GM13977 (cell line): ENCODE measurements around the gene MAGEA3.
"Not testable (repeated sequence)": the region's sequence is repeated elsewhere in the genome, so short reads cannot be mapped to it uniquely, and the experiment has no call there.

ENCODE experiments used
- DNase-seq: peaks from one replicate; pipeline ENCODE4 v3.0.0; 2012; ENCODE audit warnings: low spot score
- CTCF ChIP-seq: IDR thresholded peaks from 2 replicates; pipeline ENCODE4 v1.5.1; 2012; ENCODE audit warnings: mild to moderate bottlenecking, control low read depth; ENCODE audit not compliant: insufficient read depth; ENCODE audit errors: extremely low read depth, missing control alignments
- in situ Hi-C: fragments of 300-500 bp; cut with MboI; formaldehyde crosslinking; loops from one replicate; pipeline ENCODE4 v1.12.0; 2022; ENCODE audit warnings: low sequenced_read_pairs, low pct_unique_long_range_greater_than_20kb, mixed read lengths, inconsistent platforms; ENCODE audit not compliant: unreplicated experiment

The MAGEA3 gene, protein sequence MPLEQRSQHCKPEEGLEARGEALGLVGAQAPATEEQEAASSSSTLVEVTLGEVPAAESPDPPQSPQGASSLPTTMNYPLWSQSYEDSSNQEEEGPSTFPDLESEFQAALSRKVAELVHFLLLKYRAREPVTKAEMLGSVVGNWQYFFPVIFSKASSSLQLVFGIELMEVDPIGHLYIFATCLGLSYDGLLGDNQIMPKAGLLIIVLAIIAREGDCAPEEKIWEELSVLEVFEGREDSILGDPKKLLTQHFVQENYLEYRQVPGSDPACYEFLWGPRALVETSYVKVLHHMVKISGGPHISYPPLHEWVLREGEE

GRCh38 chrX:152697952-152698931 lies at the start of gene MAGEA3:
TSS of gene MAGEA3 (plus strand) at chrX:152698794. CDS start at chrX:152700833, 2,039 bp downstream.
- DNase-seq, in situ Hi-C loops: not testable (repeated sequence)

- DNase-seq, result no peak
- in situ Hi-C loops, result loop anchor here (25.0 kb wide), 1 partner anchor 160 kb away; no protein-coding TSS in a partner anchor
- TF ChIP-seq CTCF, result no peak
Observed at GRCh38 chrX:152652060-152652459, 46.5 kb upstream of the MAGEA3 start.

- no peak for DNase-seq
- in situ Hi-C loops, result loop anchor here (25.0 kb wide), 1 partner anchor 160 kb away; no protein-coding TSS in a partner anchor
- TF ChIP-seq CTCF, result no peak
Observed at GRCh38 chrX:152652467-152652866, 46.1 kb upstream of the MAGEA3 start.

- in situ Hi-C loops, result loop anchor here (25.0 kb wide), 1 partner anchor 156 kb away; no protein-coding TSS in a partner anchor
- no peak for TF ChIP-seq CTCF
- no peak for DNase-seq
Observed at GRCh38 chrX:152656087-152656486, 42.5 kb upstream of the MAGEA3 start.

DNA sequence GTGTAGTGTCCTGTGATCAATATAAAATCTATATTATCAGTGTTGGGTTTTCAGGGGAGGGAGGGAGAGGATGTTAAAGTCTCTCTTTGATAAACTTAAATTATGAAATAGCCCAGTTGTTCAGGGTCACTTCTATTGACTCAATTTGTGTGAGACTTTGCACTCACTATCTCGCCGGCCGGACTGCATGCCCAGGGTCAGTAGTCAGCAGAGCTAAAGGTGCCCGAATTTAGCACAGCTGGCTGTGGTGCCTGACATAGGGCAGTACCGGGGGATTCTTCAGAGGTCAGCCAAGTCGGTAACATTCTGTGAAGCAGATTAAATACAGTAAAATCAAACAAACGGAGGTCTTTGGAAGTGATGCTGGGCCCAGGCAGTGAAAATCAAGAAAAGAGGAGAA lies 41.7 kb upstream of the MAGEA3 start:
- DNase-seq, result no peak
- in situ Hi-C loops, result loop anchor here (25.0 kb wide), 1 partner anchor 155 kb away; no protein-coding TSS in a partner anchor
- TF ChIP-seq CTCF, result no peak

GRCh38 chrX:152658302-152658701 lies 40.3 kb upstream of the MAGEA3 start:
- no peak for TF ChIP-seq CTCF
- DNase-seq, result no peak
- in situ Hi-C loops, result loop anchor here (25.0 kb wide), 1 partner anchor 154 kb away; no protein-coding TSS in a partner anchor
